Uterus (tissue), 2 donors: ENCODE results near the gene MPND.

Source experiments
- POLR2A ChIP-seq, 2 donors: fragments of 450-650 bp; IDR thresholded peaks; one replicate each; pipeline ENCODE4 v1.6.1; 2016; ENCODE audit warnings: antibody characterized with exemption in 2 of 2, mild to moderate bottlenecking in 1 of 2, moderate library complexity in 1 of 2
- TF ChIP-seq, protein P1 (sequence below), 4 experiments: fragments of 200-600 bp in 2 of 4; fragments of 450-650 bp in 2 of 4; sonication (generic) in 2 of 4; IDR thresholded peaks; one replicate each; pipeline ENCODE4 v1.5.1; 2016 to 2019; ENCODE audit warnings: antibody characterized with exemption in 4 of 4, mild to moderate bottlenecking in 2 of 4, moderate library complexity in 1 of 4

DNA sequence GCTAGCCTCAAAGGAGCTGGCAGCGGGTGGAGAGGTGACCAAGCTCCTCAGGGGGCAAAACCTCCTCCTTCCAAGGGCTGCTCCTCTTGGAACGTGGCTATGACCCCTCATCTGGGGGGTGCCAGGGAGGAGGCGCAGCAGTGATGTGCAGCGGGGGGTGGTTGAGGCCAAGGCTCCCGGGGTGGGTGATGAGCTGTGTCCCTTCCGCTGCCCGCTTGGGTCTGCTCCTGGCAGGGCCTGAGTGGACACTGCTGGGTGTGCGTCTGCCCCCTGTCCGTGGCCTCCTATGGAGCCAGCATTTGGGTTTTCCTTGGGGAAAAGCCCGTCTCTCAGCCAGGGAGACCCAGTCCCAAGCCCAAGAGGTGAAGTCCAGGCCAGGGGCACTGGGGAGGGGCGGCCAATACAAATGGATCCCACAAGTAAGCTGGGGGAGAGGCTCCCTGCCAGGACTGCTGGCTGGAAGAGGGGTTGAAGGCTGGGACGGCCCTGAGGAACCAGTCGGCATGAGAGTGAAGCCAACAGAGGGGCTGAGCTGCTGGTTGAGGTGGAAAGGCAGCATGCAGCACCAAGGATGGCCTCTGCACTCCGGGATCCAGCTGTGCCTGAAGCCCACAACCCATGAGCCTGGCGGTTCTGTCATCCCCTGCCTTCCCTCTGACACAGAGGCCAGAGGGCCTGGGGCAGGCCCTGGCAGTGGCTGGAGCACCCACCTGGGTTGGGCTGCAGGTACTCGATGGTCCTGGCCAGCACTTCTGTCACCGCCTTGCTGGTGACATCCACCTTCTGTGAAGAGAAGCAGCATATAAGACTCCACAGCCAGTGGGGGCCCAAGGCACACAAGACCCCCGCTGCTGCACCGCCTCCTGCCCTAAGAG is 22.7 kb downstream of the MPND start:
- TF ChIP-seq, protein P1, sequence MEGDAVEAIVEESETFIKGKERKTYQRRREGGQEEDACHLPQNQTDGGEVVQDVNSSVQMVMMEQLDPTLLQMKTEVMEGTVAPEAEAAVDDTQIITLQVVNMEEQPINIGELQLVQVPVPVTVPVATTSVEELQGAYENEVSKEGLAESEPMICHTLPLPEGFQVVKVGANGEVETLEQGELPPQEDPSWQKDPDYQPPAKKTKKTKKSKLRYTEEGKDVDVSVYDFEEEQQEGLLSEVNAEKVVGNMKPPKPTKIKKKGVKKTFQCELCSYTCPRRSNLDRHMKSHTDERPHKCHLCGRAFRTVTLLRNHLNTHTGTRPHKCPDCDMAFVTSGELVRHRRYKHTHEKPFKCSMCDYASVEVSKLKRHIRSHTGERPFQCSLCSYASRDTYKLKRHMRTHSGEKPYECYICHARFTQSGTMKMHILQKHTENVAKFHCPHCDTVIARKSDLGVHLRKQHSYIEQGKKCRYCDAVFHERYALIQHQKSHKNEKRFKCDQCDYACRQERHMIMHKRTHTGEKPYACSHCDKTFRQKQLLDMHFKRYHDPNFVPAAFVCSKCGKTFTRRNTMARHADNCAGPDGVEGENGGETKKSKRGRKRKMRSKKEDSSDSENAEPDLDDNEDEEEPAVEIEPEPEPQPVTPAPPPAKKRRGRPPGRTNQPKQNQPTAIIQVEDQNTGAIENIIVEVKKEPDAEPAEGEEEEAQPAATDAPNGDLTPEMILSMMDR (IDR thresholded peaks at IDR 0.05): no peak
- TF ChIP-seq POLR2A (IDR thresholded peaks at IDR 0.05): no peak
